GM21367 (cell line): ENCODE data around the gene EDDM3A.

Experiments used
- ATAC-seq: cut with Tn5 transposase; IDR thresholded peaks from one replicate; pipeline ENCODE4 v1.9.1; 2021; ENCODE audit not compliant: unreplicated experiment

The EDDM3A gene

GRCh38 chr14:20782280-20782890, 36.7 kb downstream of the EDDM3A start:
- peak; percentile 51 for ATAC-seq

- ATAC-seq = no peak
Measured at GRCh38 chr14:20787025-20787424, 41.3 kb downstream of the EDDM3A start.

- ATAC-seq = no peak
Measured at GRCh38 chr14:20789230-20789813, 43.6 kb downstream of the EDDM3A start.

- ATAC-seq = no peak
Measured at GRCh38 chr14:20790464-20791116, 44.9 kb downstream of the EDDM3A start.

- no peak for ATAC-seq
Measured at GRCh38 chr14:20791187-20791586, 45.5 kb downstream of the EDDM3A start.

GRCh38 chr14:20791597-20791996, 45.9 kb downstream of the EDDM3A start:
- ATAC-seq = no peak

GRCh38 chr14:20792556-20792955, 46.9 kb downstream of the EDDM3A start:
- ATAC-seq = no peak

GRCh38 chr14:20794644-20795369, 49.1 kb downstream of the EDDM3A start:
- no peak for ATAC-seq

- ATAC-seq = no peak
Measured at GRCh38 chr14:20797164-20797563, 51.5 kb downstream of the EDDM3A start.
